H1 (cell line): ENCODE data around the gene TSPAN9. TPM values are rescaled to one million over a fixed set of nuclear protein-coding genes. Genes with fewer than 3 reads are reported as not detected.

Source experiments
- CTCF ChIA-PET: fragments of 300-600 bp; sonication (Branson Sonifier 250); formaldehyde crosslinking; loops from one replicate; lab custom pipeline; 2021; ENCODE audit not compliant: partially characterized antibody; lab: Charles Lee
- POLR2A ChIA-PET: fragments of 300-600 bp; sonication (Branson Sonifier 250); formaldehyde crosslinking; loops from one replicate; lab custom pipeline; 2021; ENCODE audit warnings: inconsistent platforms; ENCODE audit not compliant: partially characterized antibody; lab: Charles Lee
- DNase-seq, 2 experiments: peaks; one replicate each; pipeline versions ENCODE4 v3.0.0 to v3.0.0-alpha.2; 2010 to 2022; ENCODE audit warnings: low spot score in 2 of 2, low read depth in 1 of 2, mixed read lengths in 1 of 2
- FAIRE-seq: peaks from 2 replicates; lab custom pipeline; 2011; peaks lifted over from hg19 to GRCh38; lab: Jason Lieb, UNC
- H2AFZ ChIP-seq: 2 replicates; pipeline ENCODE4 v1.8.1; 2012; ENCODE audit warnings: low read length, inconsistent platforms
- H2AK5ac ChIP-seq: 2 replicates; pipeline ENCODE4 v1.6.1; 2013; ENCODE audit warnings: low read depth, low read length
- H2BK120ac ChIP-seq: replicated peaks from 2 replicates; pipeline ENCODE3; 2013; ENCODE audit warnings: low read depth, low read length, inconsistent platforms
- H2BK12ac ChIP-seq: 2 replicates; pipeline ENCODE4 v1.6.1; 2013; ENCODE audit warnings: low read depth, low read length
- H2BK15ac ChIP-seq: 2 replicates; pipeline ENCODE4 v1.6.1; 2013; ENCODE audit warnings: low read length
- H2BK20ac ChIP-seq: 2 replicates; pipeline ENCODE4 v1.6.1; 2013; ENCODE audit warnings: low read length
- H2BK5ac ChIP-seq: 2 replicates; pipeline ENCODE4 v1.6.1; 2013; ENCODE audit warnings: low read depth, low read length
- H3K14ac ChIP-seq: 2 replicates; pipeline ENCODE4 v1.6.1; 2013; ENCODE audit warnings: inconsistent platforms; ENCODE audit not compliant: insufficient read length
- H3K18ac ChIP-seq: 2 replicates; pipeline ENCODE4 v1.6.1; 2013; ENCODE audit warnings: low read length; ENCODE audit errors: extremely low read depth
- H3K23ac ChIP-seq: 2 replicates; pipeline ENCODE4 v1.6.1; 2013; ENCODE audit warnings: inconsistent platforms; ENCODE audit not compliant: insufficient read length
- H3K23me2 ChIP-seq: 2 replicates; pipeline ENCODE4 v1.6.1; 2013; ENCODE audit warnings: low read depth, low read length
- H3K27ac ChIP-seq: 2 replicates; pipeline ENCODE4 v1.6.1; 2011; ENCODE audit warnings: low read depth, low read length, inconsistent platforms
- H3K27me3 ChIP-seq, 4 experiments: replicated peaks in 1 of 4; 1 replicate in 1 of 4; 2 replicates in 3 of 4; pipeline versions ENCODE4 v1.6.1 to v1.8.1; 2011 to 2013; ENCODE audit warnings: low read length in 3 of 4, mild to moderate bottlenecking in 3 of 4, inconsistent platforms in 2 of 4, mixed read lengths in 2 of 4, moderate library complexity in 1 of 4; ENCODE audit not compliant: control insufficient read depth in 3 of 4, insufficient read depth in 3 of 4; ENCODE audit errors: extremely low read depth in 1 of 4
- H3K36me3 ChIP-seq, 4 experiments: 2 replicates each; pipeline versions ENCODE4 v1.6.1 to v1.8.1; 2011 to 2013; ENCODE audit warnings: mild to moderate bottlenecking in 4 of 4, low read length in 3 of 4, moderate library complexity in 2 of 4, control low read depth in 1 of 4, inconsistent platforms in 1 of 4; ENCODE audit not compliant: insufficient read depth in 4 of 4, control insufficient read depth in 2 of 4
- H3K4ac ChIP-seq: replicated peaks from 2 replicates; pipeline ENCODE3; 2013; ENCODE audit warnings: low read length, low read depth, mixed read lengths, inconsistent platforms; ENCODE audit not compliant: insufficient read length
- H3K4me1 ChIP-seq, 4 experiments: replicated peaks in 1 of 4; 1 replicate in 1 of 4; 2 replicates in 3 of 4; pipeline versions ENCODE4 v1.6.1 to v1.8.1; 2011 to 2013; ENCODE audit warnings: low read length in 3 of 4, inconsistent platforms in 2 of 4, mixed read lengths in 1 of 4; ENCODE audit not compliant: insufficient read depth in 4 of 4, control insufficient read depth in 3 of 4
- H3K4me2 ChIP-seq, 2 experiments: 2 replicates each; pipeline versions ENCODE4 v1.6.1 to v1.8.1; 2011 to 2013; ENCODE audit warnings: low read depth in 2 of 2, low read length in 2 of 2, control low read depth in 1 of 2, inconsistent platforms in 1 of 2, mild to moderate bottlenecking in 1 of 2; ENCODE audit not compliant: insufficient read depth in 1 of 2
- H3K4me3 ChIP-seq, 4 experiments: fragments of 200-600, 300-600 bp in 1 of 4; sonication (generic), shearing (Covaris generic), sonication (Bioruptor Twin) in 1 of 4; 2 replicates each; pipeline versions ENCODE4 v1.5.1 to v1.8.1; 2011 to 2016; ENCODE audit warnings: low read length in 4 of 4, low read depth in 3 of 4, control low read depth in 2 of 4, inconsistent platforms in 2 of 4, mild to moderate bottlenecking in 2 of 4, mixed read lengths in 1 of 4, moderate library complexity in 1 of 4; ENCODE audit not compliant: insufficient read depth in 2 of 4; ENCODE audit errors: extremely low read depth in 1 of 4
- H3K56ac ChIP-seq: replicated peaks from 2 replicates; pipeline ENCODE3; 2013; ENCODE audit warnings: low read depth, mild to moderate bottlenecking, mixed read lengths, low read length, inconsistent platforms; ENCODE audit not compliant: insufficient read length
- H3K79me1 ChIP-seq: 2 replicates; pipeline ENCODE4 v1.6.1; 2013; ENCODE audit warnings: low read depth, low read length, control low read depth
- H3K79me2 ChIP-seq, 2 experiments: 2 replicates each; pipeline versions ENCODE4 v1.6.1 to v1.8.1; 2012 to 2013; ENCODE audit warnings: low read length in 2 of 2, mild to moderate bottlenecking in 2 of 2, inconsistent platforms in 1 of 2; ENCODE audit not compliant: insufficient read depth in 2 of 2, control insufficient read depth in 1 of 2
- H3K9ac ChIP-seq, 4 experiments: replicated peaks in 1 of 4; 1 replicate in 1 of 4; 2 replicates in 3 of 4; pipeline versions ENCODE4 v1.6.1 to v1.8.1; 2011 to 2013; ENCODE audit warnings: low read depth in 3 of 4, low read length in 3 of 4, control low read depth in 2 of 4, mild to moderate bottlenecking in 2 of 4, moderate library complexity in 2 of 4, inconsistent platforms in 1 of 4; ENCODE audit errors: extremely low read depth in 1 of 4
- H3K9me3 ChIP-seq, 2 experiments: 2 replicates each; pipeline versions ENCODE4 v1.6.1 to v1.8.1; 2012 to 2013; ENCODE audit warnings: mild to moderate bottlenecking in 2 of 2, moderate library complexity in 2 of 2, control low read depth in 1 of 2, inconsistent platforms in 1 of 2, low read depth in 1 of 2, low read length in 1 of 2, mixed read lengths in 1 of 2; ENCODE audit not compliant: insufficient read depth in 2 of 2
- H4K20me1 ChIP-seq, 2 experiments: replicated peaks in 1 of 2; 2 replicates each; pipeline versions ENCODE3 to v1.8.1; 2011 to 2013; ENCODE audit warnings: inconsistent platforms in 2 of 2, low read length in 2 of 2, mild to moderate bottlenecking in 1 of 2; ENCODE audit not compliant: insufficient read depth in 2 of 2, control insufficient read depth in 1 of 2
- H4K5ac ChIP-seq: 2 replicates; pipeline ENCODE4 v1.6.1; 2013; ENCODE audit warnings: low read length, low read depth, mixed read lengths, inconsistent platforms; ENCODE audit not compliant: insufficient read length
- H4K8ac ChIP-seq: 2 replicates; pipeline ENCODE4 v1.8.0; 2013; ENCODE audit warnings: mild to moderate bottlenecking, moderate library complexity, low read length, inconsistent platforms; ENCODE audit not compliant: insufficient read depth; ENCODE audit errors: extremely low read depth
- H4K91ac ChIP-seq: replicated peaks from 2 replicates; pipeline ENCODE3; 2013; ENCODE audit warnings: low read length, mixed read lengths, inconsistent platforms; ENCODE audit not compliant: insufficient read length
- CBX5 ChIP-seq: fragments of 300-800, 300-1000 bp; sonication (generic); IDR thresholded peaks from 2 replicates; pipeline ENCODE4 v1.7.1; 2016; ENCODE audit warnings: antibody characterized with exemption, low read length, low read depth
- CREB1 ChIP-seq: IDR thresholded peaks from 2 replicates; pipeline ENCODE4 v1.6.1; 2012; ENCODE audit warnings: inconsistent platforms
- CTBP2 ChIP-seq: IDR thresholded peaks from 2 replicates; pipeline ENCODE4 v1.7.0; 2011; ENCODE audit warnings: borderline replicate concordance, mild to moderate bottlenecking, moderate library complexity, mixed read lengths, low read length; ENCODE audit not compliant: insufficient read depth, insufficient read length
- EGR1 ChIP-seq: IDR thresholded peaks from 2 replicates; pipeline ENCODE4 v1.6.1; 2011; ENCODE audit warnings: low read depth, low read length, borderline replicate concordance
- GABPA ChIP-seq: IDR thresholded peaks from 2 replicates; pipeline ENCODE4 v1.6.1; 2011; ENCODE audit warnings: mild to moderate bottlenecking, low read length, moderate library complexity, borderline replicate concordance; ENCODE audit not compliant: insufficient read depth
- KDM1A ChIP-seq: fragments of 200-600, 300-600 bp; sonication (generic); IDR thresholded peaks from 2 replicates; pipeline ENCODE4 v1.7.1; 2016; ENCODE audit warnings: mild to moderate bottlenecking, low read length, borderline replicate concordance
- KDM5A ChIP-seq: fragments of 200-600 bp; IDR thresholded peaks from 2 replicates; pipeline ENCODE4 v1.7.1; 2012; ENCODE audit warnings: mild to moderate bottlenecking, low read length, inconsistent platforms, mixed read lengths
- PHF8 ChIP-seq: fragments of 200-600 bp; sonication (generic); conservative IDR thresholded peaks from 2 replicates; pipeline ENCODE4 v1.7.1; 2012; ENCODE audit warnings: low read depth, mild to moderate bottlenecking, inconsistent platforms, low read length, moderate library complexity
- POLR2A ChIP-seq, 2 experiments: IDR thresholded peaks; 1 replicate in 1 of 2; 2 replicates in 1 of 2; pipeline ENCODE4 v1.6.1; 2011; ENCODE audit warnings: low read depth in 2 of 2, low read length in 2 of 2, mild to moderate bottlenecking in 2 of 2; ENCODE audit errors: control extremely low read depth in 1 of 2
- POU5F1 ChIP-seq: IDR thresholded peaks from 2 replicates; pipeline ENCODE4 v1.6.1; 2011; ENCODE audit warnings: low read depth, mild to moderate bottlenecking, low read length, moderate library complexity
- RNF2 ChIP-seq: fragments of 200-900, 300-1000 bp; sonication (generic); IDR thresholded peaks from 2 replicates; pipeline ENCODE4 v1.7.1; 2016; ENCODE audit warnings: borderline replicate concordance, low read depth, mild to moderate bottlenecking, antibody characterized with exemption, low read length; ENCODE audit not compliant: poor library complexity, severe bottlenecking; ENCODE audit errors: missing control alignments
- WGBS, 2 experiments: shearing (Covaris generic) in 1 of 2; methylation state at CpG; one replicate each; pipeline versions ENCODE4 v1.1.6 to v1.1.7; 2013 to 2015; ENCODE audit warnings: low lambda C conversion rate in 2 of 2, mixed read lengths in 2 of 2, inconsistent platforms in 1 of 2, low coverage in 1 of 2, missing lambda C conversion rate in 1 of 2; ENCODE audit not compliant: insufficient replicate concordance in 2 of 2, insufficient coverage in 1 of 2, insufficient read length in 1 of 2; ENCODE audit errors: extremely low coverage in 1 of 2, missing lambda C conversion rate in 1 of 2; 5-methylcytosine and 5-hydroxymethylcytosine counted together
- polyA plus RNA-seq, 7 experiments: library from polyadenylated mRNA; depleted of rRNA in 3 of 7; stranded (reverse) in 5 of 7; unstranded in 2 of 7; fragments of >200 nt in 5 of 7; fragments of 200-250 nt in 2 of 7; gene quantifications; 1 replicate in 5 of 7; 2 replicates in 1 of 7; 4 replicates in 1 of 7; pipeline versions ENCODE4 v1.2.1 to v1.2.3, GENCODE V29; 2011 to 2013; ENCODE audit warnings: missing spikeins in 2 of 7, mixed read lengths in 2 of 7
- total RNA-seq: library from RNA; stranded (reverse); fragmentation: NEBNext Ultra II Directional; extraction: Animal tissue kit (Norgen Biotek cat#: 25700); gene quantifications from 2 replicates; pipeline ENCODE4 v1.2.1, GENCODE V29; 2021

TSPAN9 gene
- total and polyA plus RNA-seq, 2 of the 8 experiments (the other 6 are each of a cell fraction or from before 2014, with no cell fraction given) = 11.5 to 29.1 TPM

DNA sequence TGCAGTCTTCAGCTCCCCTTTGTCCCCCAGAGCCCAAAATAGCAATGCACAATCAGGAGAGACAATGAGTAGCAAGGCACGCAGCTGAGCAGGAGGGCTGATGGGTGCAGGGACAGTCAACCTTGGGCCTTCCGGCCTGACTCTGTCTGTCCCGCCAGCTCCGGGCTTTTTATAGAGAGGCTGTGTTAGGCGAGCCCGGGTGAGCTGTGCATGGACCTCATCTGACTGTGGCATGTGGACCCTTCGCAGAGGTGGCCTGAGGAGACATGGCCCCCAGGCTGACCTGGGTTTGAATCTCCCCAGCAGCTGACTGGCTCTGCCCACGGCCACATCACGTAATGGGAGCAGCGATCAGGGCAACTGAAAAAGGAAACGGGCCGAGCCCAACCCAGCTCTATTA, 177.9 kb downstream of the TSPAN9 start:
- Histone ChIP-seq H4K8ac (no peak overlapping the region), H4K20me1 (no peaks in the 10 kb centered on the region), H3K23me2 (no peaks in the 10 kb centered on the region), H3K23ac (no peak overlapping the region), H2BK120ac (no peak overlapping the region), H3K4me1 (0 out of 7 replicates have a peak, but pooled peaks cover 0 to 2% (median 0%) of the 10 kb centered on the region in 4 experiments), H3K14ac (no peak overlapping the region), H3K4me2 (no peak overlapping the region), H2AK5ac (no peak overlapping the region), H2BK5ac (no peak overlapping the region), H4K91ac (no peak overlapping the region), H3K56ac (no peak overlapping the region), H2BK15ac (no peak overlapping the region), H3K18ac (no peak overlapping the region), H3K79me1 (no peaks in the 10 kb centered on the region), H3K36me3 (no peaks in the 10 kb centered on the region), H2BK12ac (no peak overlapping the region), H3K4ac (no peak overlapping the region), H3K79me2 (no peaks in the 10 kb centered on the region), H4K5ac (no peak overlapping the region), H3K9ac (no peak overlapping the region), H2AFZ (no peak overlapping the region), H3K27ac (no peak overlapping the region), H2BK20ac (no peak overlapping the region), H3K9me3 (no peaks in the 10 kb centered on the region), H3K27me3 (no peaks in the 10 kb centered on the region), H3K4me3 (no peak overlapping the region)
- 93% methylated on average over 12 of the region's 12 CpGs; no CpG with 5 or more reads in 1 of the 2 experiments for WGBS, 2 experiments
- POLR2A ChIA-PET = interaction anchor here (0.8 kb wide), 1 partner anchor 9 kb away, joined by 3 read pairs; no protein-coding TSS in a partner anchor
- FAIRE-seq (no peak), DNase-seq (no peak)
- CTCF ChIA-PET = interaction anchor here (0.9 to 8.2 kb wide), 13 partner anchors 10 to 182 kb away, joined by 3 to 77 read pairs (median 6); no protein-coding TSS in a partner anchor
- no peak for TF ChIP-seq KDM1A
- TF ChIP-seq RNF2 = no peak
- TF ChIP-seq PHF8 = no peak
- TF ChIP-seq POLR2A (IDR thresholded peaks at IDR 0.05; ENCODE audit: control extremely low read depth in 1 of 2, low read depth in 2 of 2, low read length in 2 of 2) = no peak
- no peak for TF ChIP-seq POU5F1
- no peak for TF ChIP-seq EGR1
- no peak for TF ChIP-seq CBX5
- TF ChIP-seq GABPA = no peak
- no peak for TF ChIP-seq CTBP2
- TF ChIP-seq KDM5A = no peak
- no peak for TF ChIP-seq CREB1
